Activated T-cell treated with anti-CD3 and anti-CD28 coated beads, Interleukin-2, amount 50 U/mL, for 72 hours (primary cell): ENCODE results near the gene ZSWIM5. TPM values are rescaled to one million over a fixed set of nuclear protein-coding genes. Genes with fewer than 3 reads are reported as not detected.
A peak's percentile ranks its signal among the peaks of the same experiment; 100 is the strongest.
"Not testable (repeated sequence)": the region's sequence is repeated elsewhere in the genome, so short reads cannot be mapped to it uniquely, and the experiment has no call there.

Experiments
- ATAC-seq, 2 donors: fragments of 150-1000 bp; cut with Tn5 transposase; replicated peaks in 1 of 2; 2 replicates each; pipeline ENCODE4 v1.10.0; 2021; ENCODE audit warnings: moderate library complexity in 2 of 2, mild to moderate bottlenecking in 1 of 2
- DNase-seq, 2 donors: peaks; one replicate each; pipeline ENCODE4 v3.0.0; 2021 to 2022; ENCODE audit warnings: mixed read lengths in 1 of 2
- H3K27ac Mint-ChIP-seq: one replicate; pipeline ENCODE4 v1.8.0; 2022; ENCODE audit warnings: mild to moderate bottlenecking, moderate library complexity, mixed read lengths
- H3K27me3 Mint-ChIP-seq: one replicate; pipeline ENCODE4 v1.8.0; 2022; ENCODE audit warnings: low read depth, mixed read lengths
- H3K36me3 Mint-ChIP-seq, 2 donors: one replicate each; pipeline ENCODE4 v1.8.0; 2022; ENCODE audit warnings: mixed read lengths in 2 of 2, mild to moderate bottlenecking in 1 of 2; ENCODE audit not compliant: insufficient read depth in 2 of 2
- H3K4me1 Mint-ChIP-seq: one replicate; pipeline ENCODE4 v1.8.0; 2022; ENCODE audit warnings: low read depth, mixed read lengths
- H3K4me3 Mint-ChIP-seq, 2 donors: one replicate each; pipeline ENCODE4 v1.8.0; 2022; ENCODE audit warnings: mild to moderate bottlenecking in 2 of 2, mixed read lengths in 2 of 2, moderate library complexity in 2 of 2
- H3K9me3 Mint-ChIP-seq, 2 donors: one replicate each; pipeline ENCODE4 v1.8.0; 2022; ENCODE audit warnings: mixed read lengths in 2 of 2
- total RNA-seq, 2 donors: library from RNA; stranded (reverse); gene quantifications; one replicate each; pipeline ENCODE4 v1.2.3, GENCODE V29; 2022

The ZSWIM5 gene
- total RNA-seq, 2 donors from 2014 or later: 1.1 to 2.1 TPM

- H3K4me3 Mint-ChIP-seq: no peak overlapping the region
- no peaks in the 10 kb centered on the region for H3K27me3 Mint-ChIP-seq
- ATAC-seq (no peak), DNase-seq (no peak)
- no peak overlapping the region for H3K27ac Mint-ChIP-seq
- H3K9me3 Mint-ChIP-seq: peaks cover 0 to 2% of the 10 kb centered on the region in 2 donors
- no peaks in the 10 kb centered on the region for H3K36me3 Mint-ChIP-seq
- peaks cover 12% of the 10 kb centered on the region for H3K4me1 Mint-ChIP-seq
Measured at GRCh38 chr1:45112661-45113060, 93.7 kb downstream of the ZSWIM5 start.

GRCh38 chr1:45111239-45111638 is 95.2 kb downstream of the ZSWIM5 start:
- peaks cover 5% of the 10 kb centered on the region for H3K4me1 Mint-ChIP-seq
- no peaks in the 10 kb centered on the region for H3K27me3 Mint-ChIP-seq
- no peaks in the 10 kb centered on the region for H3K36me3 Mint-ChIP-seq
- ATAC-seq: no peak
- H3K27ac Mint-ChIP-seq: peak overlapping the region; percentile 20
- peaks cover 0 to 2% of the 10 kb centered on the region in 2 donors for H3K9me3 Mint-ChIP-seq
- no peak overlapping the region for H3K4me3 Mint-ChIP-seq
- DNase-seq: no peak

GRCh38 chr1:45107782-45108181 is 98.6 kb downstream of the ZSWIM5 start:
- H3K27ac Mint-ChIP-seq: no peak overlapping the region
- H3K36me3 Mint-ChIP-seq: no peaks in the 10 kb centered on the region
- H3K27me3 Mint-ChIP-seq: no peaks in the 10 kb centered on the region
- H3K4me3 Mint-ChIP-seq: no peak overlapping the region
- no peaks in the 10 kb centered on the region for H3K4me1 Mint-ChIP-seq
- peaks cover 0 to 2% of the 10 kb centered on the region in 2 donors for H3K9me3 Mint-ChIP-seq
- ATAC-seq (no peak), DNase-seq (no peak)

- not testable (repeated sequence) for H3K36me3 Mint-ChIP-seq, ATAC-seq, H3K27ac Mint-ChIP-seq, H3K4me3 Mint-ChIP-seq, DNase-seq, H3K9me3 Mint-ChIP-seq, H3K27me3 Mint-ChIP-seq, H3K4me1 Mint-ChIP-seq
Measured at GRCh38 chr1:45106864-45107263, 99.5 kb downstream of the ZSWIM5 start.

- H3K9me3 Mint-ChIP-seq, H3K36me3 Mint-ChIP-seq, ATAC-seq, DNase-seq, H3K27ac Mint-ChIP-seq, H3K4me3 Mint-ChIP-seq, H3K27me3 Mint-ChIP-seq, H3K4me1 Mint-ChIP-seq: not testable (repeated sequence)
Measured at GRCh38 chr1:45106156-45106545, 100.3 kb downstream of the ZSWIM5 start.

- H3K9me3 Mint-ChIP-seq, H3K36me3 Mint-ChIP-seq, H3K27me3 Mint-ChIP-seq, DNase-seq, H3K4me3 Mint-ChIP-seq, H3K4me1 Mint-ChIP-seq, H3K27ac Mint-ChIP-seq, ATAC-seq: not testable (repeated sequence)
Measured at GRCh38 chr1:45105486-45106155, 100.8 kb downstream of the ZSWIM5 start.

GRCh38 chr1:45103534-45103933 is 102.9 kb downstream of the ZSWIM5 start:
- Mint-ChIP-seq H3K27me3 (no peaks in the 10 kb centered on the region), H3K4me3 (no peak overlapping the region), H3K4me1 (no peaks in the 10 kb centered on the region), H3K9me3 (no peaks in the 10 kb centered on the region), H3K36me3 (no peaks in the 10 kb centered on the region), H3K27ac (no peak overlapping the region)
- DNase-seq (no peak), ATAC-seq (no peak)

- Mint-ChIP-seq H3K4me1 (no peaks in the 10 kb centered on the region), H3K27me3 (no peaks in the 10 kb centered on the region), H3K27ac (no peak overlapping the region), H3K4me3 (no peak overlapping the region), H3K9me3 (no peaks in the 10 kb centered on the region), H3K36me3 (no peaks in the 10 kb centered on the region)
- DNase-seq (no peak), ATAC-seq (no peak)
Measured at GRCh38 chr1:45101947-45102346, 104.5 kb downstream of the ZSWIM5 start.

GRCh38 chr1:45101528-45101927 is 104.9 kb downstream of the ZSWIM5 start:
- not testable (repeated sequence) for DNase-seq, ATAC-seq, H3K4me3 Mint-ChIP-seq, H3K27ac Mint-ChIP-seq, H3K36me3 Mint-ChIP-seq, H3K9me3 Mint-ChIP-seq, H3K4me1 Mint-ChIP-seq, H3K27me3 Mint-ChIP-seq

- Mint-ChIP-seq H3K27me3 (no peaks in the 10 kb centered on the region), H3K9me3 (no peaks in the 10 kb centered on the region), H3K27ac (no peak overlapping the region), H3K36me3 (no peaks in the 10 kb centered on the region), H3K4me1 (no peaks in the 10 kb centered on the region), H3K4me3 (no peak overlapping the region)
- DNase-seq (no peak), ATAC-seq (no peak)
Measured at GRCh38 chr1:45097944-45098343, 108.5 kb downstream of the ZSWIM5 start.

GRCh38 chr1:45097079-45097478 is 109.3 kb downstream of the ZSWIM5 start:
- ATAC-seq: no peak
- Mint-ChIP-seq H3K27ac (no peak overlapping the region), H3K36me3 (no peaks in the 10 kb centered on the region), H3K27me3 (no peaks in the 10 kb centered on the region), H3K4me1 (no peaks in the 10 kb centered on the region), H3K4me3 (no peak overlapping the region), H3K9me3 (no peaks in the 10 kb centered on the region)
- DNase-seq: no peak

GRCh38 chr1:45095450-45095849 is 111.0 kb downstream of the ZSWIM5 start:
- ATAC-seq (no peak), DNase-seq (no peak)
- H3K36me3 Mint-ChIP-seq: no peaks in the 10 kb centered on the region
- H3K4me3 Mint-ChIP-seq: no peak overlapping the region
- H3K27me3 Mint-ChIP-seq: no peaks in the 10 kb centered on the region
- H3K9me3 Mint-ChIP-seq: no peaks in the 10 kb centered on the region
- H3K4me1 Mint-ChIP-seq: no peaks in the 10 kb centered on the region
- H3K27ac Mint-ChIP-seq: no peak overlapping the region

- H3K27ac Mint-ChIP-seq, DNase-seq, H3K36me3 Mint-ChIP-seq, H3K27me3 Mint-ChIP-seq, H3K9me3 Mint-ChIP-seq, H3K4me1 Mint-ChIP-seq, ATAC-seq, H3K4me3 Mint-ChIP-seq: not testable (repeated sequence)
Measured at GRCh38 chr1:45094371-45094770, 112.0 kb downstream of the ZSWIM5 start.

- H3K27me3 Mint-ChIP-seq: no peaks in the 10 kb centered on the region
- ATAC-seq (no peak), DNase-seq (no peak)
- H3K4me3 Mint-ChIP-seq: no peak overlapping the region
- H3K27ac Mint-ChIP-seq: no peak overlapping the region
- H3K9me3 Mint-ChIP-seq: no peaks in the 10 kb centered on the region
- H3K36me3 Mint-ChIP-seq: no peaks in the 10 kb centered on the region
- no peaks in the 10 kb centered on the region for H3K4me1 Mint-ChIP-seq
Measured at GRCh38 chr1:45093334-45093733, 113.1 kb downstream of the ZSWIM5 start.
